Measurements from ENCODE around the gene CELF1. TPM values are rescaled to one million over a fixed set of nuclear protein-coding genes. Genes with fewer than 3 reads are reported as not detected.

CELF1 gene
- total and polyA plus RNA-seq, 2 of the 13 experiments (the other 11 are each of a cell fraction or from before 2014, with no cell fraction given) = 69.0 to 80.1 TPM

DNA sequence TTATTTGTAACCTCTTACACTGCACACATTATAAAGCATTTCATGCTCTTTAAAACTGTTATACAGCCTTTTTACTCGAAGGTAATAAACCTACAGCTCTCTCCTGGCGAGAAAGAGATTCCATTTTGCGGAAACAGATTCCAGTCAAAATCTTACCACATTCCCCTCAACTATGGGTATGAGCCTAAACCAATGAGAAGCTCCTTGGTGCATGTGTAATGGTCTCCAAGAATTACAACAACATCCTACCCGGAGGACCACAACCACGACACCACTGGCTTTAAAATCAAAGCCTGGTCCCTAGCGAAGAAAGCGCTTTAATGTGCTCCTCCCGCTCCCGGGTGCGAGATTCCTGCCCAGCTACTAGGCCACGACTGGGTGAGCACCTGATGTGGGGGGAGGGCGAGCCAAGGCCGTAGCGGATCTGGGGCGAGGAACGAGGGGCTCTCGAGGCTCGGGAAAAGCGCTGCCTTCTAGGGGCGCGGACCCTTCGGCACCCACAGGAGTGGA lies 821 bp downstream of the CELF1 start (continued):
- TF ChIP-seq MED1 (CRISPR knock-in tag; IDR thresholded peaks at IDR 0.05) = peak; percentile 22; the same call in 1 of the 2 replicates
- TF ChIP-seq, protein P1, sequence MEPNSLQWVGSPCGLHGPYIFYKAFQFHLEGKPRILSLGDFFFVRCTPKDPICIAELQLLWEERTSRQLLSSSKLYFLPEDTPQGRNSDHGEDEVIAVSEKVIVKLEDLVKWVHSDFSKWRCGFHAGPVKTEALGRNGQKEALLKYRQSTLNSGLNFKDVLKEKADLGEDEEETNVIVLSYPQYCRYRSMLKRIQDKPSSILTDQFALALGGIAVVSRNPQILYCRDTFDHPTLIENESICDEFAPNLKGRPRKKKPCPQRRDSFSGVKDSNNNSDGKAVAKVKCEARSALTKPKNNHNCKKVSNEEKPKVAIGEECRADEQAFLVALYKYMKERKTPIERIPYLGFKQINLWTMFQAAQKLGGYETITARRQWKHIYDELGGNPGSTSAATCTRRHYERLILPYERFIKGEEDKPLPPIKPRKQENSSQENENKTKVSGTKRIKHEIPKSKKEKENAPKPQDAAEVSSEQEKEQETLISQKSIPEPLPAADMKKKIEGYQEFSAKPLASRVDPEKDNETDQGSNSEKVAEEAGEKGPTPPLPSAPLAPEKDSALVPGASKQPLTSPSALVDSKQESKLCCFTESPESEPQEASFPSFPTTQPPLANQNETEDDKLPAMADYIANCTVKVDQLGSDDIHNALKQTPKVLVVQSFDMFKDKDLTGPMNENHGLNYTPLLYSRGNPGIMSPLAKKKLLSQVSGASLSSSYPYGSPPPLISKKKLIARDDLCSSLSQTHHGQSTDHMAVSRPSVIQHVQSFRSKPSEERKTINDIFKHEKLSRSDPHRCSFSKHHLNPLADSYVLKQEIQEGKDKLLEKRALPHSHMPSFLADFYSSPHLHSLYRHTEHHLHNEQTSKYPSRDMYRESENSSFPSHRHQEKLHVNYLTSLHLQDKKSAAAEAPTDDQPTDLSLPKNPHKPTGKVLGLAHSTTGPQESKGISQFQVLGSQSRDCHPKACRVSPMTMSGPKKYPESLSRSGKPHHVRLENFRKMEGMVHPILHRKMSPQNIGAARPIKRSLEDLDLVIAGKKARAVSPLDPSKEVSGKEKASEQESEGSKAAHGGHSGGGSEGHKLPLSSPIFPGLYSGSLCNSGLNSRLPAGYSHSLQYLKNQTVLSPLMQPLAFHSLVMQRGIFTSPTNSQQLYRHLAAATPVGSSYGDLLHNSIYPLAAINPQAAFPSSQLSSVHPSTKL (CRISPR knock-in tag; IDR thresholded peaks at IDR 0.05) = 0 out of 2 replicates have a peak, but pooled peaks have one; percentile 25
- 0 out of 2 replicates have a peak, but pooled peaks have one; percentile 52 for TF ChIP-seq HDAC2 (CRISPR knock-in tag; IDR thresholded peaks at IDR 0.05)
- TF ChIP-seq AHR (CRISPR knock-in tag; IDR thresholded peaks at IDR 0.05) = peak; percentile 36; the same call in 1 of the 2 replicates
- TF ChIP-seq ZNF281 (CRISPR knock-in tag; IDR thresholded peaks at IDR 0.05; ENCODE audit: borderline replicate concordance) = peak; percentile 76; the same call in 1 of the 2 replicates
- TF ChIP-seq TEAD3 (CRISPR knock-in tag; optimal IDR thresholded peaks at IDR 0.05; ENCODE audit: borderline replicate concordance) = no peak
- 0 out of 2 replicates have a peak, but pooled peaks have one; percentile 38 for TF ChIP-seq NKX3-1 (CRISPR knock-in tag; IDR thresholded peaks at IDR 0.05)
- TF ChIP-seq ZNF180 (CRISPR knock-in tag; IDR thresholded peaks at IDR 0.05; ENCODE audit: borderline replicate concordance, low read depth) = no peak
- TF ChIP-seq GTF3A (CRISPR knock-in tag; conservative IDR thresholded peaks at IDR 0.05) = no peak
- TF ChIP-seq SMAD9 (CRISPR knock-in tag; IDR thresholded peaks at IDR 0.05) = 0 out of 2 replicates have a peak, but pooled peaks have one; percentile 58
- TF ChIP-seq MBD4 (IDR thresholded peaks at IDR 0.05; ENCODE audit: borderline replicate concordance, low read length) = no peak
- TF ChIP-seq ZNF280D (CRISPR knock-in tag; IDR thresholded peaks at IDR 0.05) = peak; percentile 82; the same call in 1 of the 2 replicates
- TF ChIP-seq, protein P2, sequence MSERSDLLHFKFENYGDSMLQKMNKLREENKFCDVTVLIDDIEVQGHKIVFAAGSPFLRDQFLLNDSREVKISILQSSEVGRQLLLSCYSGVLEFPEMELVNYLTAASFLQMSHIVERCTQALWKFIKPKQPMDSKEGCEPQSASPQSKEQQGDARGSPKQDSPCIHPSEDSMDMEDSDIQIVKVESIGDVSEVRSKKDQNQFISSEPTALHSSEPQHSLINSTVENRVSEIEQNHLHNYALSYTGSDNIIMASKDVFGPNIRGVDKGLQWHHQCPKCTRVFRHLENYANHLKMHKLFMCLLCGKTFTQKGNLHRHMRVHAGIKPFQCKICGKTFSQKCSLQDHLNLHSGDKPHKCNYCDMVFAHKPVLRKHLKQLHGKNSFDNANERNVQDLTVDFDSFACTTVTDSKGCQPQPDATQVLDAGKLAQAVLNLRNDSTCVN (CRISPR knock-in tag; IDR thresholded peaks at IDR 0.05; ENCODE audit: borderline replicate concordance) = peak; percentile 61; the same call in 1 of the 2 replicates
